Endothelial cell of umbilical vein (primary cell): ENCODE measurements around the gene CCM2. TPM values are rescaled to one million over a fixed set of nuclear protein-coding genes. Genes with fewer than 3 reads are reported as not detected.

Experiments
- BruUV-seq: library from RNA; stranded (reverse); fragments of 400-500 nt; replicated peaks from 2 replicates; lab custom pipeline; 2021; lab: Mats Ljungman, UMichigan
- CTCF ChIA-PET: fragments of 300-600, 350-600 bp; sonication (Branson Sonifier 250); formaldehyde crosslinking; loops from one replicate; lab custom pipeline; 2021; ENCODE audit warnings: antibody characterized with exemption, inconsistent platforms; lab: Charles Lee
- POLR2A ChIA-PET: fragments of 300-600, 350-600 bp; sonication (Branson Sonifier 250); formaldehyde crosslinking; loops from one replicate; lab custom pipeline; 2021; ENCODE audit warnings: antibody characterized with exemption, inconsistent platforms; lab: Charles Lee
- DNase-seq: peaks from one replicate; pipeline ENCODE4 v3.0.0-alpha.2; 2011; ENCODE audit warnings: low read depth, low spot score
- FAIRE-seq: peaks from 2 replicates; lab custom pipeline; 2011; peaks lifted over from hg19 to GRCh38; lab: Jason Lieb, UNC
- H2AFZ ChIP-seq: 2 replicates; pipeline ENCODE4 v1.6.0; 2012; ENCODE audit warnings: low read depth, low read length, control low read depth, inconsistent platforms
- H3K27ac ChIP-seq: 2 replicates; pipeline ENCODE4 v1.5.1; 2011; ENCODE audit warnings: low read depth, mild to moderate bottlenecking, control low read depth, low read length, moderate library complexity; ENCODE audit not compliant: insufficient read depth
- H3K27me3 ChIP-seq, 2 experiments: 2 replicates each; pipeline versions ENCODE4 v1.6.0 to v1.6.1; 2011; ENCODE audit warnings: low read length in 2 of 2, mixed read lengths in 1 of 2; ENCODE audit not compliant: control insufficient read depth in 2 of 2, insufficient read depth in 2 of 2
- H3K36me3 ChIP-seq, 2 experiments: 2 replicates in 1 of 2; 3 replicates in 1 of 2; pipeline ENCODE4 v1.5.1; 2011; ENCODE audit warnings: low read length in 2 of 2, mild to moderate bottlenecking in 1 of 2, moderate library complexity in 1 of 2; ENCODE audit not compliant: control insufficient read depth in 2 of 2, insufficient read depth in 2 of 2; ENCODE audit errors: extremely low read depth in 1 of 2
- H3K4me1 ChIP-seq: 3 replicates; pipeline ENCODE4 v1.5.1; 2011; ENCODE audit warnings: mild to moderate bottlenecking, low read length; ENCODE audit not compliant: control insufficient read depth, insufficient read depth; ENCODE audit errors: extremely low read depth
- H3K4me2 ChIP-seq: 2 replicates; pipeline ENCODE4 v1.6.1; 2011; ENCODE audit warnings: low read length, control low read depth, mixed read lengths; ENCODE audit not compliant: insufficient read depth
- H3K4me3 ChIP-seq, 3 experiments: fragments of 200-600 bp in 1 of 3; sonication (generic), shearing (Covaris generic) in 1 of 3; replicated peaks in 1 of 3; 2 replicates each; pipeline ENCODE4 v1.5.1; 2011 to 2016; ENCODE audit warnings: control low read depth in 3 of 3, low read length in 3 of 3, mild to moderate bottlenecking in 2 of 3, inconsistent platforms in 1 of 3, low read depth in 1 of 3, moderate library complexity in 1 of 3; ENCODE audit not compliant: insufficient read depth in 1 of 3
- H3K79me2 ChIP-seq: 2 replicates; pipeline ENCODE4 v1.6.0; 2012; ENCODE audit warnings: low read length, inconsistent platforms; ENCODE audit not compliant: control insufficient read depth, insufficient read depth
- H3K9ac ChIP-seq: replicated peaks from 2 replicates; pipeline ENCODE3; 2011; ENCODE audit warnings: low read length, control low read depth; ENCODE audit not compliant: insufficient read depth; ENCODE audit errors: extremely low read depth
- H3K9me1 ChIP-seq: replicated peaks from 3 replicates; pipeline ENCODE4 v1.6.0; 2011; ENCODE audit warnings: mild to moderate bottlenecking, low read length; ENCODE audit not compliant: control insufficient read depth, insufficient read depth; ENCODE audit errors: extremely low read depth
- H3K9me3 ChIP-seq: replicated peaks from 2 replicates; pipeline ENCODE4 v1.5.1; 2012; ENCODE audit warnings: low read length, inconsistent platforms; ENCODE audit not compliant: control insufficient read depth, insufficient read depth
- H4K20me1 ChIP-seq: replicated peaks from 2 replicates; pipeline ENCODE3; 2011; ENCODE audit warnings: mild to moderate bottlenecking, low read length; ENCODE audit not compliant: control insufficient read depth, insufficient read depth; ENCODE audit errors: extremely low read depth
- CTCF ChIP-seq, 2 donors: IDR thresholded peaks; 1 replicate in 1 of 2; 2 replicates in 1 of 2; pipeline ENCODE4 v1.5.1; 2011; ENCODE audit warnings: low read length in 2 of 2, mild to moderate bottlenecking in 2 of 2, moderate library complexity in 2 of 2, control low read depth in 1 of 2, inconsistent platforms in 1 of 2, low read depth in 1 of 2; ENCODE audit not compliant: insufficient read depth in 1 of 2; ENCODE audit errors: extremely low read depth in 1 of 2
- EZH2 ChIP-seq: IDR thresholded peaks from 2 replicates; pipeline ENCODE4 v1.6.1; 2012; ENCODE audit warnings: borderline replicate concordance, low read depth, mild to moderate bottlenecking, moderate library complexity, low read length, inconsistent platforms; ENCODE audit not compliant: severe bottlenecking
- FOS ChIP-seq: IDR thresholded peaks from 2 replicates; pipeline ENCODE4 v1.6.1; 2011; ENCODE audit warnings: mild to moderate bottlenecking, low read length, moderate library complexity, borderline replicate concordance; ENCODE audit not compliant: insufficient read depth
- GATA2 ChIP-seq: IDR thresholded peaks from 2 replicates; pipeline ENCODE4 v1.7.0; 2011; ENCODE audit warnings: low read depth, mild to moderate bottlenecking, moderate library complexity, mixed read lengths, low read length; ENCODE audit not compliant: insufficient read length, insufficient read depth
- JUN ChIP-seq: IDR thresholded peaks from 2 replicates; pipeline ENCODE4 v1.6.1; 2011; ENCODE audit warnings: borderline replicate concordance, low read depth; ENCODE audit not compliant: insufficient read length, insufficient read depth
- MAX ChIP-seq: IDR thresholded peaks from 2 replicates; pipeline ENCODE4 v1.6.1; 2011; ENCODE audit not compliant: insufficient read depth, insufficient read length
- MYC ChIP-seq: IDR thresholded peaks from one replicate; pipeline ENCODE4 v1.6.1; 2011; ENCODE audit warnings: mild to moderate bottlenecking, low read depth, low read length
- POLR2A ChIP-seq: IDR thresholded peaks from 2 replicates; pipeline ENCODE4 v1.6.1; 2012; ENCODE audit warnings: low read depth, mild to moderate bottlenecking, control low read depth, low read length
- POLR2AphosphoS5 ChIP-seq: IDR thresholded peaks from 2 replicates; pipeline ENCODE4 v1.6.1; 2012; ENCODE audit warnings: low read depth, mild to moderate bottlenecking, control low read depth, low read length, moderate library complexity; ENCODE audit not compliant: insufficient read depth
- dilution Hi-C: fragments of 300-500 bp; cut with MboI; formaldehyde crosslinking; loops from one replicate; pipeline ENCODE4 v1.15.0; 2019; ENCODE audit warnings: low sequenced_read_pairs; ENCODE audit not compliant: extremely low pct_ligation_motif_present
- intact Hi-C: fragments of 100-400 bp; cut with micrococcal nuclease; formaldehyde crosslinking; loops from one replicate; pipeline ENCODE4 v1.10.0; 2022
- polyA plus RNA-seq, 4 experiments: library from polyadenylated mRNA; depleted of rRNA in 3 of 4; stranded (reverse) in 3 of 4; unstranded in 1 of 4; fragments of >200 nt; gene quantifications; 2 replicates each; pipeline versions ENCODE4 v1.2.1 to v1.2.3, GENCODE V29; 2011 to 2012; ENCODE audit warnings: missing spikeins in 1 of 4
- total RNA-seq: library from RNA; stranded (reverse); gene quantifications from 2 replicates; pipeline ENCODE4 v1.2.3, GENCODE V29; 2021

The CCM2 gene
- total and polyA plus RNA-seq, 2 donors (not counting 3 experiments of a cell fraction or from before 2014, with no cell fraction given) = 66.1 to 70.4 TPM

- POLR2A ChIA-PET = no interaction called here
- Histone ChIP-seq H3K79me2 (no peaks in the 10 kb centered on the region), H3K27me3 (no peaks in the 10 kb centered on the region), H3K9me1 (no peaks in the 10 kb centered on the region), H3K4me3 (no peak overlapping the region), H3K9me3 (no peaks in the 10 kb centered on the region), H3K27ac (no peak overlapping the region), H3K9ac (no peak overlapping the region), H4K20me1 (no peaks in the 10 kb centered on the region), H3K4me2 (no peak overlapping the region), H3K4me1 (no peaks in the 10 kb centered on the region), H3K36me3 (no peaks in the 10 kb centered on the region), H2AFZ (no peak overlapping the region)
- DNase-seq = no peak
- CTCF ChIA-PET = no interaction called here
- intact Hi-C loops = no loop called here
- no peak for FAIRE-seq
- dilution Hi-C loops = no loop called here
- BruUV-seq = no TSS peak
- TF ChIP-seq CTCF (IDR thresholded peaks at IDR 0.05; ENCODE audit: extremely low read depth in 1 of 2, insufficient read depth in 1 of 2, low read depth in 1 of 2, low read length in 2 of 2) (no peak), POLR2A (no peak), JUN (no peak), EZH2 (no peak), MYC (no peak), FOS (no peak), POLR2AphosphoS5 (no peak), GATA2 (no peak), MAX (no peak)
These were observed 82.9 kb downstream of the CCM2 start for GRCh38 chr7:45082831-45083331.
